HG03045 (cell line): ENCODE results near the gene KIR2DL1.
"Not testable (repeated sequence)": the region's sequence is repeated elsewhere in the genome, so short reads cannot be mapped to it uniquely, and the experiment has no call there.

Source experiments
- ATAC-seq: cut with Tn5 transposase; IDR thresholded peaks from one replicate; pipeline ENCODE4 v1.9.1; 2021; ENCODE audit warnings: mild to moderate bottlenecking, moderate library complexity; ENCODE audit not compliant: unreplicated experiment

The KIR2DL1 gene

GRCh38 chr19:54771018-54771960 lies 1.7 kb downstream of the KIR2DL1 start:
- not testable (repeated sequence) for ATAC-seq

- not testable (repeated sequence) for ATAC-seq
These were observed 3.1 kb downstream of the KIR2DL1 start for GRCh38 chr19:54772666-54773065.

GRCh38 chr19:54775095-54775815 lies 5.7 kb downstream of the KIR2DL1 start:
- ATAC-seq = not testable (repeated sequence)

- ATAC-seq = not testable (repeated sequence)
These were observed 6.2 kb downstream of the KIR2DL1 start for GRCh38 chr19:54775830-54776229.

- not testable (repeated sequence) for ATAC-seq
These were observed 8.3 kb downstream of the KIR2DL1 start for GRCh38 chr19:54777851-54778250.

GRCh38 chr19:54778896-54779295 lies 9.3 kb downstream of the KIR2DL1 start:
- not testable (repeated sequence) for ATAC-seq

GRCh38 chr19:54782916-54783315 lies 13.3 kb downstream of the KIR2DL1 start:
- not testable (repeated sequence) for ATAC-seq

- not testable (repeated sequence) for ATAC-seq
These were observed 16.6 kb downstream of the KIR2DL1 start for GRCh38 chr19:54786091-54786723.

- ATAC-seq = not testable (repeated sequence)
These were observed 18.6 kb downstream of the KIR2DL1 start for GRCh38 chr19:54788154-54788553.

GRCh38 chr19:54790711-54791110 lies 21.1 kb downstream of the KIR2DL1 start:
- ATAC-seq = no peak

- ATAC-seq = no peak
These were observed 21.9 kb downstream of the KIR2DL1 start for GRCh38 chr19:54791476-54791875.

GRCh38 chr19:54792814-54793213 lies 23.2 kb downstream of the KIR2DL1 start:
- ATAC-seq = no peak

- ATAC-seq = no peak
These were observed 26.2 kb downstream of the KIR2DL1 start for GRCh38 chr19:54795758-54796157.

GRCh38 chr19:54803410-54803809 lies 33.8 kb downstream of the KIR2DL1 start, which contains the start of gene KIR2DL4:
KIR2DL4 (plus strand) TSS chr19:54803610; CDS start chr19:54803652, 42 bp downstream.
- no peak for ATAC-seq

- no peak for ATAC-seq
These were observed 34.5 kb downstream of the KIR2DL1 start for GRCh38 chr19:54804101-54804500.

- ATAC-seq = no peak
These were observed 35.0 kb downstream of the KIR2DL1 start for GRCh38 chr19:54804571-54804970.

- no peak for ATAC-seq
These were observed 36.3 kb downstream of the KIR2DL1 start for GRCh38 chr19:54805665-54806515.

- no peak for ATAC-seq
These were observed 36.9 kb downstream of the KIR2DL1 start for GRCh38 chr19:54806516-54806838.

GRCh38 chr19:54814571-54814970 lies 45.0 kb downstream of the KIR2DL1 start:
- not testable (repeated sequence) for ATAC-seq

GRCh38 chr19:54816251-54816650 lies 46.7 kb downstream of the KIR2DL1 start, which contains the start of gene KIR3DL1:
KIR3DL1 (plus strand) TSS chr19:54816468.
- not testable (repeated sequence) for ATAC-seq
